Measurements from ENCODE around the gene RBBP5. TPM values are rescaled to one million over a fixed set of nuclear protein-coding genes. Genes with fewer than 3 reads are reported as not detected.

RBBP5 gene
- total RNA-seq, 1 donor, result 19.5 TPM

- H4K20me1 ChIP-seq (ENCODE audit: insufficient read depth, low read length), result no peaks in the 10 kb centered on the region
- H2AFZ ChIP-seq (ENCODE audit: low read length), result no peak overlapping the region
- H3K27ac ChIP-seq (ENCODE audit: low read depth, low read length), result no peak overlapping the region
- DNase-seq (ENCODE audit: insufficient read length, low spot score, missing footprints), result no peak
- no peaks in the 10 kb centered on the region for H3K36me3 ChIP-seq (ENCODE audit: insufficient read depth, low read length)
- no peaks in the 10 kb centered on the region for H3K79me2 ChIP-seq (ENCODE audit: insufficient read depth, low read length)
- H3K4me2 ChIP-seq (ENCODE audit: insufficient read depth, low read length), result no peak overlapping the region
- no peaks in the 10 kb centered on the region for H3K4me1 ChIP-seq (ENCODE audit: insufficient read depth, low read length)
- TF ChIP-seq, protein P1, sequence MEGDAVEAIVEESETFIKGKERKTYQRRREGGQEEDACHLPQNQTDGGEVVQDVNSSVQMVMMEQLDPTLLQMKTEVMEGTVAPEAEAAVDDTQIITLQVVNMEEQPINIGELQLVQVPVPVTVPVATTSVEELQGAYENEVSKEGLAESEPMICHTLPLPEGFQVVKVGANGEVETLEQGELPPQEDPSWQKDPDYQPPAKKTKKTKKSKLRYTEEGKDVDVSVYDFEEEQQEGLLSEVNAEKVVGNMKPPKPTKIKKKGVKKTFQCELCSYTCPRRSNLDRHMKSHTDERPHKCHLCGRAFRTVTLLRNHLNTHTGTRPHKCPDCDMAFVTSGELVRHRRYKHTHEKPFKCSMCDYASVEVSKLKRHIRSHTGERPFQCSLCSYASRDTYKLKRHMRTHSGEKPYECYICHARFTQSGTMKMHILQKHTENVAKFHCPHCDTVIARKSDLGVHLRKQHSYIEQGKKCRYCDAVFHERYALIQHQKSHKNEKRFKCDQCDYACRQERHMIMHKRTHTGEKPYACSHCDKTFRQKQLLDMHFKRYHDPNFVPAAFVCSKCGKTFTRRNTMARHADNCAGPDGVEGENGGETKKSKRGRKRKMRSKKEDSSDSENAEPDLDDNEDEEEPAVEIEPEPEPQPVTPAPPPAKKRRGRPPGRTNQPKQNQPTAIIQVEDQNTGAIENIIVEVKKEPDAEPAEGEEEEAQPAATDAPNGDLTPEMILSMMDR (IDR thresholded peaks at IDR 0.05; ENCODE audit: extremely low read depth, low read depth, low read length), result no peak
- no peak overlapping the region for H3K4me3 ChIP-seq (ENCODE audit: insufficient read depth, low read length)
- H3K27me3 ChIP-seq (ENCODE audit: insufficient read depth, low read length), result peaks cover 37% of the 10 kb centered on the region
- no peaks in the 10 kb centered on the region for H3K9me3 ChIP-seq (ENCODE audit: low read depth, low read length)
Measured at GRCh38 chr1:205037539-205037938, 84.2 kb downstream of the RBBP5 start.

Other genes with a start within 250 kb of the RBBP5 start
- gene CNTN2, start 78.8 kb downstream of the RBBP5 start, total RNA-seq, result under 0.01 TPM in 1 of 2 replicates, not detected in the other
- gene TMEM81, start 37.5 kb downstream of the RBBP5 start, total RNA-seq, result 1.5 and 1.8 TPM in 2 replicates
- gene DSTYK, start 89.7 kb upstream of the RBBP5 start, total RNA-seq, result 16.5 and 18.1 TPM in 2 replicates
- gene TMCC2, start 106.0 kb upstream of the RBBP5 start, total RNA-seq, result 1.8 and 2.9 TPM in 2 replicates
- gene NUAK2, start 199.8 kb upstream of the RBBP5 start, total RNA-seq, result 2.7 and 3.6 TPM in 2 replicates
- gene KLHDC8A, start 234.9 kb upstream of the RBBP5 start, total RNA-seq, result not detected in 2 replicates

Measured in osteoblast (primary cell).